ENCODE results near the gene HCAR3. TPM values are rescaled to one million over a fixed set of nuclear protein-coding genes. Genes with fewer than 3 reads are reported as not detected.
"Not testable (repeated sequence)": the region's sequence is repeated elsewhere in the genome, so short reads cannot be mapped to it uniquely, and the experiment has no call there.

Gene HCAR3
- total RNA-seq, 5 donors from 2014 or later (not counting 1 experiment from before 2014, with no cell fraction given) = not detected

DNA sequence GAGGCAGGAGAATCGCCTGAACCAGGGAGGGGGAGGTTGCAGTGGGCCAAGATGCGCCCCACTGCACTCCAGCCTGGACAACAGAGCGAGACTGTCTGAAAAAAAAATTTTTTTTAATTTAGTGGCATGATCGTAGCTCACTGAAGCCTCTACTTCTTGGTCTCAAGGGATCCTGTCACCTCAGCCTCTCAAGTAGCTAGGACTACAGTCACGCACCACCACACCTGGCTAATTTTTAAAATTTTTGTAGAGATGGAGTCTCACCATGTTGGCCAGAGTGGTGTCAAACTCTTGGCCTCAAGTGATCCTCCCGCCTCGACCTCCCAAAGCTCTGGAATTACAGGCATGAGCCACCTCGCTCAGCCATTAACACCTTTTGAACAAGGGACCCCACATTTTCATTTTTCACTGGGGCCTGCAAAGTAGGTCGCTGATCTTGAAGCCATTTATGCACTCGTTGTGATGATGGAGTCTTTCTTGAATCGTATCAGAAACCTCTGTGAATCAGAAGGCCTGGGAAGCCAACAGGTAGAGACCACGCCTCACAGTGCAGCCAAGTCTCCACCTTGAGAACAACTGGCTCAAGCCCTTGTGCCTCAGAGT, 8.1 kb upstream of the HCAR3 start:
- Histone ChIP-seq H3K4me3 (ENCODE audit: control insufficient read depth in 1 of 2, extremely low read depth in 1 of 2, low read length in 1 of 2) (no peak overlapping the region), H3K27me3 (replicated peaks in 1 of 2; ENCODE audit: control insufficient read depth in 2 of 2, extremely low read depth in 1 of 2, insufficient read depth in 2 of 2, low read length in 1 of 2) (peaks cover 0 to 8% of the 10 kb centered on the region in 2 experiments), H3K4me1 (ENCODE audit: control insufficient read depth in 1 of 2, extremely low read depth in 1 of 2, insufficient read depth in 2 of 2, low read length in 2 of 2) (peaks cover 0 to 1% of the 10 kb centered on the region in 2 experiments), H3K36me3 (ENCODE audit: control insufficient read depth in 2 of 2, extremely low read depth in 1 of 2, insufficient read depth in 1 of 2, low read length in 1 of 2) (no peaks in the 10 kb centered on the region), H3K9me3 (no peaks in the 10 kb centered on the region), H3K27ac (ENCODE audit: low read length) (no peak overlapping the region)
- WGBS (ENCODE audit: insufficient coverage) = 94% methylated on average over 9 of the region's 12 CpGs
- H3K27ac Mint-ChIP-seq = no peak overlapping the region
- peaks cover 14% of the 10 kb centered on the region in 3 donors for H3K4me1 Mint-ChIP-seq
- CTCF ChIA-PET = no interaction called here
- H3K27me3 Mint-ChIP-seq = peaks cover 0 to 13% of the 10 kb centered on the region in 2 donors
- H3K9me3 Mint-ChIP-seq = no peaks in the 10 kb centered on the region
- DNase-seq (no peak), ATAC-seq (replicated peaks in 1 of 4) (no peak)
- no peaks in the 10 kb centered on the region for H3K36me3 Mint-ChIP-seq
- POLR2A ChIA-PET = no interaction called here
- H3K4me3 Mint-ChIP-seq = no peak overlapping the region

DNA sequence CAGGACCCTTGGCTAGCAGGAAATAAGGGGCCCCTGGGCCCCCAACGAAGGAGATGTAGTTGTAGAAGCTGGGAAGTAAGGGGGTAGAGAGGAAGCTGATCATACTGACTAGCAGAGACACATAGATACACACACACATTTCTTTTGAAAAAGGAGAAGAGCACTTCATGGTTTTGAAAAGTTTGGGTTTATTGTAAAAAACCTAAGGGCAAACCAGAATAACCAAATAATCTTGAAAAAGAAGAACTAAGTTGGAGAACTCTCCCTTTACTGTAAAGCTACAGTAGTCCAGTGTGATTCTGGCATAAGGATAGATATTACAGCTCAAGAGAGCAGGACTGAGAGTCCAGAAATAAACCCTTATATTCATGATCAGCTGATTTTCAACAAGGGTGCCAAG, 5.8 kb upstream of the HCAR3 start:
- no CpG with 5 or more reads among the region's 1 CpG for WGBS (ENCODE audit: insufficient coverage)

DNA sequence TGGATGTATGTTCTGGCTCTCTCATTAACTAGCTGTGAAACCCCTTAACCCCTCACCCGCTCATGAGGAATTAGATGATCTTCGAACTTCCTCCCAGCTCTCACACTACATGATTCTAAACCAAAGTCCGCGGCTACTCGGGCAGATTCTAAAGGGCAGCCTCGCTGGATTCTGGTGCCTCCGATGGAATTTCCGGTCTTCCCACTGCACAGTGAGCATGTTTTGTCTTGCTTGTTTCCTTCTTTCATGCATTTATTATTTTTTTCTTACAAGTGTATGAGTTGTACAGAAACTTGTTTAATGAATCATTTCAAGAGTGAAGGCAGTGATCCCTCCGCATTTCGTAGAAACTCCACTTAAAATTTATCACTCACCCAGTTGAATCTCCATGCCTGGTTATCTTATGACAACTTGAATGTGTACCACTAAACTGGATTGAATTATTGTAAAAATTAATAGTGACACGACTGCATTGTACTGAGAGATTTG, 4.5 kb upstream of the HCAR3 start:
- Histone ChIP-seq H3K9me3 (no peaks in the 10 kb centered on the region), H3K36me3 (ENCODE audit: control insufficient read depth in 2 of 2, extremely low read depth in 1 of 2, insufficient read depth in 1 of 2, low read length in 1 of 2) (no peaks in the 10 kb centered on the region), H3K27ac (ENCODE audit: low read length) (no peak overlapping the region), H3K4me1 (ENCODE audit: control insufficient read depth in 1 of 2, extremely low read depth in 1 of 2, insufficient read depth in 2 of 2, low read length in 2 of 2) (no peaks in the 10 kb centered on the region), H3K4me3 (ENCODE audit: control insufficient read depth in 1 of 2, extremely low read depth in 1 of 2, low read length in 1 of 2) (no peak overlapping the region), H3K27me3 (replicated peaks in 1 of 2; ENCODE audit: control insufficient read depth in 2 of 2, extremely low read depth in 1 of 2, insufficient read depth in 2 of 2, low read length in 1 of 2) (peaks cover 0 to 2% of the 10 kb centered on the region in 2 experiments)
- H3K4me3 Mint-ChIP-seq = no peak overlapping the region
- H3K9me3 Mint-ChIP-seq = no peaks in the 10 kb centered on the region
- ChIA-PET POLR2A (no interaction called here), CTCF (no interaction called here)
- 70% methylated on average over 2 of the region's 11 CpGs for WGBS (ENCODE audit: insufficient coverage)
- no peaks in the 10 kb centered on the region for H3K36me3 Mint-ChIP-seq
- peaks cover 0 to 6% of the 10 kb centered on the region in 2 donors for H3K27me3 Mint-ChIP-seq
- no peak for ATAC-seq (replicated peaks in 1 of 4)
- peaks cover 4 to 10% (median 5%) of the 10 kb centered on the region in 3 donors for H3K4me1 Mint-ChIP-seq
- no peak overlapping the region for H3K27ac Mint-ChIP-seq
- no peak for DNase-seq

More for the DNA sequence above, 5.8 kb upstream of the HCAR3 start:
- H3K9me3 Mint-ChIP-seq = no peaks in the 10 kb centered on the region
- no peaks in the 10 kb centered on the region for H3K9me3 ChIP-seq
- no peak overlapping the region for H3K27ac Mint-ChIP-seq
- H3K4me1 Mint-ChIP-seq = peaks cover 7 to 14% (median 10%) of the 10 kb centered on the region in 3 donors
- H3K36me3 ChIP-seq (ENCODE audit: control insufficient read depth in 2 of 2, extremely low read depth in 1 of 2, insufficient read depth in 1 of 2, low read length in 1 of 2) = no peaks in the 10 kb centered on the region
- no peak overlapping the region for H3K27ac ChIP-seq (ENCODE audit: low read length)
- H3K36me3 Mint-ChIP-seq = no peaks in the 10 kb centered on the region
- no peak for ATAC-seq (replicated peaks in 1 of 4)
- DNase-seq = no peak
- CTCF ChIA-PET = interaction anchor here in 1 of 2 donors (0.6 kb wide), 1 partner anchor 1224 kb away, joined by 3 read pairs; no protein-coding TSS in a partner anchor
- no peak overlapping the region for H3K4me3 ChIP-seq (ENCODE audit: control insufficient read depth in 1 of 2, extremely low read depth in 1 of 2, low read length in 1 of 2)
- POLR2A ChIA-PET = no interaction called here
- no peak overlapping the region for H3K4me3 Mint-ChIP-seq
- H3K27me3 Mint-ChIP-seq = peaks cover 0 to 6% of the 10 kb centered on the region in 2 donors
- no peaks in the 10 kb centered on the region for H3K4me1 ChIP-seq (ENCODE audit: control insufficient read depth in 1 of 2, extremely low read depth in 1 of 2, insufficient read depth in 2 of 2, low read length in 2 of 2)
- peaks cover 0 to 2% of the 10 kb centered on the region in 2 experiments for H3K27me3 ChIP-seq (replicated peaks in 1 of 2; ENCODE audit: control insufficient read depth in 2 of 2, extremely low read depth in 1 of 2, insufficient read depth in 2 of 2, low read length in 1 of 2)

DNA sequence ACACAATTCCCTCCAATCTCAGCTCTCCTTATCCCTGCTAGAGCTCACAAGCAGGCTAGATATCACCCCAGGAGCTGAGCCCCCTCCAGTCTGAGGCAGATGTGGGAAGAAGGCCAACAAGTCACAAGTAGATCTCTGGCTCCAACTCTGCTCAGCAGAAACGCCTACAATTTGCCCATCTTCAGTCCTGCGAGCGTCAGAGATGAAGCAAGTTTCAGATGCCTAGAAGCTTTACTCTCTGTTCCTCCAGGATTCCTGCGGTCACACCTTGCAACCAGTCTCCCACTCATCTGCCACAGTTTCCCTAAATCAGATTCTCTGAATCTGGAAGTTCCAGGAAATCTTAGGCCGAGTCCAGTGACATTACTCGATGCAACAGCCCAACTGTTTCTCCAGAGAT, 1.4 kb downstream of the HCAR3 start:
- H3K9me3 ChIP-seq; H3K4me1 ChIP-seq (ENCODE audit: control insufficient read depth in 1 of 2, extremely low read depth in 1 of 2, insufficient read depth in 2 of 2, low read length in 2 of 2); H3K4me1 Mint-ChIP-seq; POLR2A ChIA-PET; H3K4me3 ChIP-seq (ENCODE audit: control insufficient read depth in 1 of 2, extremely low read depth in 1 of 2, low read length in 1 of 2); H3K27ac ChIP-seq (ENCODE audit: low read length); H3K36me3 Mint-ChIP-seq; H3K27ac Mint-ChIP-seq; ATAC-seq (replicated peaks in 1 of 4); CTCF ChIA-PET; H3K9me3 Mint-ChIP-seq; DNase-seq; H3K36me3 ChIP-seq (ENCODE audit: control insufficient read depth in 2 of 2, extremely low read depth in 1 of 2, insufficient read depth in 1 of 2, low read length in 1 of 2); H3K4me3 Mint-ChIP-seq; H3K27me3 ChIP-seq (replicated peaks in 1 of 2; ENCODE audit: control insufficient read depth in 2 of 2, extremely low read depth in 1 of 2, insufficient read depth in 2 of 2, low read length in 1 of 2); H3K27me3 Mint-ChIP-seq: not testable (repeated sequence)
- 75% methylated on average over 4 of the region's 6 CpGs for WGBS (ENCODE audit: insufficient coverage)

DNA sequence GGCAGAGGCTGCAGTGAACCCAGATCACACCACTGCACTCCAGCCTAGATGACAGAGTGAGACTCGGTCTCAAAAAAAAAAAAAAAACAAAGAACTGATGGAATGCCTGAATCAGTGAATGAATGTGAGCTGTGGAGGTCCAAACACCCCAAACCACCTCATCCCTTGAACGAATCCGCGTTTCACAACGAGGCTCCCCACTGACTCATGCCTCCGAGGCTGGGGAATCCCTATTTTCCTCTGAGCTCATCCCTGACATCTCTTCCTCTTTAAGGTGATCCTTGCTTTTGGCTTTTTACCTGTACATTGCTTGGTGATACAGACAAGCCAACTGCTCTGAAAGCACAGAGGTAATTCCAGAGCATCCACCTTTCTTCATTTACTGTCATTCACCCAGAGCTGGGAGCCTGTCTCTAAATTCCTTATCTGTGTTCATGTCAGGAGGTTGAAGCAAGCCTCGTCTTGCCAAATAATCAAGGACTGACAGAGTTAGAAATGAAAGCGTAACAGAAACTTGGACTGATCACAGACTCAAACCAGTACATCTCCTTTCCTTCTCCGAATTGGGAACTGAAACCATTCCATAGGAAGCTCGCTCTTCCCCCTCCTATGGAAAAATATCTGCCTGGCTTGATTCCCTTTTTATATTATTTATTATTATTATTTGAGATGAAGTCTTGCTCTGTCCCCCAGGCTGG, 3.0 kb downstream of the HCAR3 start:
- H3K4me3 ChIP-seq (ENCODE audit: control insufficient read depth in 1 of 2, extremely low read depth in 1 of 2, low read length in 1 of 2); H3K36me3 Mint-ChIP-seq; H3K9me3 ChIP-seq; H3K4me3 Mint-ChIP-seq; H3K27ac Mint-ChIP-seq; POLR2A ChIA-PET; ATAC-seq (replicated peaks in 1 of 4); CTCF ChIA-PET; DNase-seq; H3K27me3 ChIP-seq (replicated peaks in 1 of 2; ENCODE audit: control insufficient read depth in 2 of 2, extremely low read depth in 1 of 2, insufficient read depth in 2 of 2, low read length in 1 of 2); H3K36me3 ChIP-seq (ENCODE audit: control insufficient read depth in 2 of 2, extremely low read depth in 1 of 2, insufficient read depth in 1 of 2, low read length in 1 of 2); H3K4me1 ChIP-seq (ENCODE audit: control insufficient read depth in 1 of 2, extremely low read depth in 1 of 2, insufficient read depth in 2 of 2, low read length in 2 of 2); H3K27me3 Mint-ChIP-seq; H3K9me3 Mint-ChIP-seq; H3K27ac ChIP-seq (ENCODE audit: low read length); H3K4me1 Mint-ChIP-seq: not testable (repeated sequence)
- no CpG with 5 or more reads among the region's 10 CpGs for WGBS (ENCODE audit: insufficient coverage)

DNA sequence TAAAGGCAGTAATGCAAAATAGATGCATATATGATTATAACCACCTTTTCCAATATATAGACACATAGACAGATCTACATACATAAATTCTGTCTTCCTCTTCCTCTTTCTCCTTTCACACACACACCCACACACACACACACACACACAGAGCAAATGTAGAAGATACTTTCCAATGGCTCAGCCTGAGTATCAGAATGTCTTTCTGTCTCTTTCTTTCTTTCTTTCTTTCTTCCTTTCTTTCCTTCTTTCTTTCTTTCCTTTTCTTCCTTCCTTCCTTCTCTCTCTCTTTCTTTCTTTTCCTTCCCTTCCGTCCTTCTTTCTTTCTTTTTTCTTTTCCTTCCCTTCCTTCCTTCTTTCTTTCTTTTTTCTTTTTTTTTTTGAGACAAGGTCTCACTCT, 5.3 kb downstream of the HCAR3 start:
- H3K27me3 Mint-ChIP-seq; DNase-seq; H3K4me3 Mint-ChIP-seq; H3K9me3 Mint-ChIP-seq; H3K27ac Mint-ChIP-seq; H3K4me1 ChIP-seq (ENCODE audit: control insufficient read depth in 1 of 2, extremely low read depth in 1 of 2, insufficient read depth in 2 of 2, low read length in 2 of 2); H3K36me3 Mint-ChIP-seq; H3K4me3 ChIP-seq (ENCODE audit: control insufficient read depth in 1 of 2, extremely low read depth in 1 of 2, low read length in 1 of 2); H3K36me3 ChIP-seq (ENCODE audit: control insufficient read depth in 2 of 2, extremely low read depth in 1 of 2, insufficient read depth in 1 of 2, low read length in 1 of 2); H3K4me1 Mint-ChIP-seq; ATAC-seq (replicated peaks in 1 of 4); H3K27me3 ChIP-seq (replicated peaks in 1 of 2; ENCODE audit: control insufficient read depth in 2 of 2, extremely low read depth in 1 of 2, insufficient read depth in 2 of 2, low read length in 1 of 2); H3K27ac ChIP-seq (ENCODE audit: low read length); H3K9me3 ChIP-seq; CTCF ChIA-PET; POLR2A ChIA-PET: not testable (repeated sequence)
- 100% methylated on average over 1 of the region's 1 CpG for WGBS (ENCODE audit: insufficient coverage)

Data from T-cell (primary cell).